Endodermal cell (in vitro differentiated cells): ENCODE results near the gene CMIP. TPM values are rescaled to one million over a fixed set of nuclear protein-coding genes. Genes with fewer than 3 reads are reported as not detected.

Experiments
- DNase-seq: peaks from one replicate; pipeline ENCODE4 v3.0.0-alpha.2; 2017
- H3K27ac ChIP-seq: 2 replicates; pipeline ENCODE4 v1.5.1; 2013; ENCODE audit warnings: mild to moderate bottlenecking, low read depth, low read length, moderate library complexity
- H3K27me3 ChIP-seq: 2 replicates; pipeline ENCODE4 v1.6.1; 2013; ENCODE audit warnings: mild to moderate bottlenecking, low read length, moderate library complexity; ENCODE audit not compliant: insufficient read depth, control insufficient read depth, poor library complexity, severe bottlenecking
- H3K36me3 ChIP-seq: 2 replicates; pipeline ENCODE4 v1.7.0; 2013; ENCODE audit warnings: mild to moderate bottlenecking, low read length, moderate library complexity; ENCODE audit not compliant: control insufficient read depth, insufficient read depth
- H3K4me1 ChIP-seq: one replicate; pipeline ENCODE4 v1.7.0; 2013; ENCODE audit warnings: low read length; ENCODE audit not compliant: control insufficient read depth, insufficient read depth
- H3K4me3 ChIP-seq: 2 replicates; pipeline ENCODE4 v1.5.1; 2013; ENCODE audit warnings: mild to moderate bottlenecking, low read length, moderate library complexity
- H3K9ac ChIP-seq: 2 replicates; pipeline ENCODE4 v1.6.1; 2013; ENCODE audit warnings: mild to moderate bottlenecking, low read length, moderate library complexity; ENCODE audit not compliant: poor library complexity, severe bottlenecking; ENCODE audit errors: extremely low read depth
- H3K9me3 ChIP-seq: 2 replicates; pipeline ENCODE4 v1.6.1; 2013; ENCODE audit warnings: mild to moderate bottlenecking, low read length, moderate library complexity; ENCODE audit not compliant: control insufficient read depth
- H3K27ac Mint-ChIP-seq: 2 replicates; pipeline ENCODE4 v1.8.0; 2020; ENCODE audit warnings: mixed read lengths
- H3K27me3 Mint-ChIP-seq: 2 replicates; pipeline ENCODE4 v1.8.0; 2021; ENCODE audit warnings: mild to moderate bottlenecking, mixed read lengths; ENCODE audit not compliant: insufficient read depth
- H3K36me3 Mint-ChIP-seq: 2 replicates; pipeline ENCODE4 v1.8.0; 2020; ENCODE audit warnings: low read depth, mixed read lengths
- H3K4me1 Mint-ChIP-seq: 2 replicates; pipeline ENCODE4 v1.8.0; 2020; ENCODE audit warnings: mixed read lengths
- H3K4me3 Mint-ChIP-seq: 2 replicates; pipeline ENCODE4 v1.8.0; 2020; ENCODE audit warnings: mild to moderate bottlenecking, moderate library complexity, mixed read lengths
- H3K9me3 Mint-ChIP-seq: 2 replicates; pipeline ENCODE4 v1.8.0; 2020; ENCODE audit warnings: mild to moderate bottlenecking, mixed read lengths
- WGBS, 2 experiments: methylation state at CpG; one replicate each; pipeline versions ENCODE4 v1.1.5 to v1.1.7; 2013; ENCODE audit warnings: missing lambda C conversion rate in 2 of 2, mixed read lengths in 1 of 2; ENCODE audit not compliant: insufficient coverage in 1 of 2, insufficient read length in 1 of 2; 5-methylcytosine and 5-hydroxymethylcytosine counted together
- total RNA-seq, 2 donors: library from RNA; stranded (reverse); fragmentation: NEBNext Ultra II Directional in 1 of 2; extraction: Animal tissue kit (Norgen Biotek cat#: 25700) in 1 of 2; gene quantifications; 2 replicates in 1 of 2; 3 replicates in 1 of 2; pipeline ENCODE4 v1.2.1, GENCODE V29; 2021
- TF ChIP-seq, protein P1 (sequence below): fragments of 200-600 bp; sonication (generic); conservative IDR thresholded peaks from 2 replicates; pipeline ENCODE4 v1.5.0; 2021; ENCODE audit warnings: antibody characterized with exemption, mild to moderate bottlenecking

The CMIP gene
- total RNA-seq, 2 donors from 2014 or later, result 64.0 to 64.7 TPM

GRCh38 chr16:81539009-81539758 lies 94.6 kb downstream of the CMIP start:
- H3K27me3 Mint-ChIP-seq, result no peaks in the 10 kb centered on the region
- Histone ChIP-seq H3K4me3 (no peak overlapping the region), H3K36me3 (peaks cover 14% of the 10 kb centered on the region), H3K9me3 (no peaks in the 10 kb centered on the region), H3K4me1 (peaks cover 9% of the 10 kb centered on the region), H3K27ac (peak overlapping the region; percentile 83), H3K27me3 (no peaks in the 10 kb centered on the region), H3K9ac (no peak overlapping the region)
- DNase-seq, result no peak
- no peak overlapping the region for H3K4me3 Mint-ChIP-seq
- H3K27ac Mint-ChIP-seq, result peak overlapping the region; percentile 16
- TF ChIP-seq, protein P1, sequence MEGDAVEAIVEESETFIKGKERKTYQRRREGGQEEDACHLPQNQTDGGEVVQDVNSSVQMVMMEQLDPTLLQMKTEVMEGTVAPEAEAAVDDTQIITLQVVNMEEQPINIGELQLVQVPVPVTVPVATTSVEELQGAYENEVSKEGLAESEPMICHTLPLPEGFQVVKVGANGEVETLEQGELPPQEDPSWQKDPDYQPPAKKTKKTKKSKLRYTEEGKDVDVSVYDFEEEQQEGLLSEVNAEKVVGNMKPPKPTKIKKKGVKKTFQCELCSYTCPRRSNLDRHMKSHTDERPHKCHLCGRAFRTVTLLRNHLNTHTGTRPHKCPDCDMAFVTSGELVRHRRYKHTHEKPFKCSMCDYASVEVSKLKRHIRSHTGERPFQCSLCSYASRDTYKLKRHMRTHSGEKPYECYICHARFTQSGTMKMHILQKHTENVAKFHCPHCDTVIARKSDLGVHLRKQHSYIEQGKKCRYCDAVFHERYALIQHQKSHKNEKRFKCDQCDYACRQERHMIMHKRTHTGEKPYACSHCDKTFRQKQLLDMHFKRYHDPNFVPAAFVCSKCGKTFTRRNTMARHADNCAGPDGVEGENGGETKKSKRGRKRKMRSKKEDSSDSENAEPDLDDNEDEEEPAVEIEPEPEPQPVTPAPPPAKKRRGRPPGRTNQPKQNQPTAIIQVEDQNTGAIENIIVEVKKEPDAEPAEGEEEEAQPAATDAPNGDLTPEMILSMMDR, result no peak
- H3K36me3 Mint-ChIP-seq, result peaks cover 12% of the 10 kb centered on the region
- H3K4me1 Mint-ChIP-seq, result peaks cover 34% of the 10 kb centered on the region
- WGBS, 2 experiments, result 89 to 91% methylated on average over 17 to 18 of the region's 18 CpGs
- H3K9me3 Mint-ChIP-seq, result no peaks in the 10 kb centered on the region

DNA sequence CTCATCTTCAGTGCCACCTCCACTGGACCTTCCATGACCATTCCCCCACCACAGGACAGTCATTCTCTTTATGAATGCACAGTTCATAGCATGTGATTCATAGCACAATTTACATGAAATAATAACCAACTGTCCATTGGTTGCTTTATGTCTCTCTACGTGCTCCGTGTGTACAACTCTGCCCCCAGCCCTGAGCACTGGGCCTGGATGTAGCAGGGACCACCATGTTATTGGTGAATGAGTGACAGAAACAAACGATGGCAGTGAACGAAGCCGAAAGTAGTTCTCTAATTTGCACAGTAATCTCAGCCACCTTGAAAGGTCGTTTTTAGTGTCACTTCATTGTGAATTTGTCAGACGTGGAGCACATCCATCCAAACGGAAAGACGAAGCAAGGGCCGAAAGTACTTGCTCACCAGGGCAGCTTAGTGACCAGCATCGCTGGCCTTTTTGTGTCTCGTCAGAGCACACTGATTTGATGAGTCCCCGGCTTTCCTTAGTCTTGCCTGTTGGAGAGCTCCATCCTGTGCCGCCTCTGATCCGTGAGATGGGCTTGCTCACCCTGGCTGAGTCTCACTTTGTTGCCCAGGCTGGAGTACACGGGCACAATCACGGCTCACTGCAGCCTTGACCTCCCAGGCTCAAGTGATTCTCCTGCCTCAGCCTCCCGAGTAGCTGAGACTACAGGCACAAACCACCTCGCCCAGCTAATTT lies 95.3 kb downstream of the CMIP start:
- Mint-ChIP-seq H3K4me1 (peaks cover 41% of the 10 kb centered on the region), H3K27me3 (no peaks in the 10 kb centered on the region), H3K36me3 (peaks cover 12% of the 10 kb centered on the region), H3K9me3 (no peaks in the 10 kb centered on the region), H3K4me3 (no peak overlapping the region), H3K27ac (peak overlapping the region; percentile 16)
- TF ChIP-seq, protein P1, result no peak
- Histone ChIP-seq H3K27me3 (no peaks in the 10 kb centered on the region), H3K4me1 (peaks cover 9% of the 10 kb centered on the region), H3K36me3 (peaks cover 14% of the 10 kb centered on the region), H3K9me3 (no peaks in the 10 kb centered on the region), H3K27ac (peak overlapping the region; percentile 83), H3K9ac (no peak overlapping the region), H3K4me3 (no peak overlapping the region)
- WGBS, 2 experiments, result 95% methylated on average over 18 to 19 of the region's 19 CpGs
- DNase-seq, result no peak

DNA sequence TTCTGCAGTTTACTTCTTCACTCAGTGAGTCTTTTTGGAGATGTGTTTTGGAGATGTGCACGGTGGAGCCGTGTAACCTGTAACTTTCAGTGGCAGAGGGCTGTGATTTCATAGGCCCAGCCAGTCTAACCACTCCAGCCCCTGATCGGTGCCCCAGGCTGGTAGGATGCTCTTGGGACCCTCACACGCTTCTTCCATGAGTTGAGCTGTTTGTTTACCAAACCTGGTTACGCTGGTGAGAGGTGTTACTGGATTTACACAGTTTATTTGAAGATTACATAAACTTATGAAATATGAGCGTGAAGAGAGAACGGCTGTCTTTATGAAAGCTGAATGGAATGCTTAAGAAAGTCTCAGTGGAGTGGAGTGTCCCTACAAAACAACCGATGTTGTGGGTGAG lies 96.7 kb downstream of the CMIP start:
- H3K27me3 ChIP-seq, result no peaks in the 10 kb centered on the region
- peaks cover 8% of the 10 kb centered on the region for H3K36me3 ChIP-seq
- Mint-ChIP-seq H3K36me3 (peaks cover 7% of the 10 kb centered on the region), H3K27ac (no peak overlapping the region), H3K4me3 (no peak overlapping the region), H3K4me1 (peaks cover 43% of the 10 kb centered on the region), H3K9me3 (no peaks in the 10 kb centered on the region), H3K27me3 (no peaks in the 10 kb centered on the region)
- TF ChIP-seq, protein P1, result no peak
- H3K4me1 ChIP-seq, result peaks cover 9% of the 10 kb centered on the region
- no peak for DNase-seq
- WGBS, 2 experiments, result 93 to 100% methylated on average over 6 to 8 of the region's 8 CpGs
- no peak overlapping the region for H3K4me3 ChIP-seq
- H3K27ac ChIP-seq, result no peak overlapping the region
- no peaks in the 10 kb centered on the region for H3K9me3 ChIP-seq
- H3K9ac ChIP-seq, result no peak overlapping the region
